GM23338 (cell line): ENCODE results near the gene NUDCD2. TPM values are rescaled to one million over a fixed set of nuclear protein-coding genes. Genes with fewer than 3 reads are reported as not detected.

ENCODE experiments used
- ATAC-seq: fragments of 200-7000 bp; cut with Tn5 transposase; 3 replicates; pipeline ENCODE4 v1.9.1; 2020
- DNase-seq: peaks from one replicate; pipeline ENCODE4 v3.0.0-alpha.2; 2015; ENCODE audit warnings: low spot score
- H2AFZ ChIP-seq: fragments of 200-600 bp; sonication (generic); 2 replicates; pipeline ENCODE4 v1.8.0; 2016; ENCODE audit warnings: antibody characterized with exemption, mild to moderate bottlenecking, moderate library complexity
- H3F3A ChIP-seq: fragments of 200-600 bp; sonication (generic); replicated peaks from 2 replicates; pipeline ENCODE4 v1.8.0; 2017; ENCODE audit warnings: antibody characterized with exemption, mixed run types, low read depth
- H3K27ac ChIP-seq: fragments of 200-600 bp; sonication (generic); 2 replicates; pipeline ENCODE4 v1.6.1; 2016; ENCODE audit warnings: low read depth
- H3K27me3 ChIP-seq: fragments of 200-600 bp; sonication (generic); 2 replicates; pipeline ENCODE4 v1.8.0; 2016; ENCODE audit warnings: mild to moderate bottlenecking, mixed run types, moderate library complexity; ENCODE audit not compliant: insufficient read depth
- H3K36me3 ChIP-seq: fragments of 200-600 bp; sonication (generic); 2 replicates; pipeline ENCODE4 v1.8.0; 2016; ENCODE audit warnings: mild to moderate bottlenecking; ENCODE audit not compliant: insufficient read depth
- H3K4me1 ChIP-seq: fragments of 200-600 bp; sonication (generic); 2 replicates; pipeline ENCODE4 v1.8.0; 2016; ENCODE audit warnings: mild to moderate bottlenecking, moderate library complexity; ENCODE audit not compliant: insufficient read depth
- H3K4me2 ChIP-seq: fragments of 200-600 bp; sonication (generic); 2 replicates; pipeline ENCODE4 v1.7.1; 2017; ENCODE audit warnings: mixed run types
- H3K4me3 ChIP-seq: fragments of 200-600 bp; sonication (generic); 2 replicates; pipeline ENCODE4 v1.6.1; 2016; ENCODE audit warnings: mixed run types
- H3K79me2 ChIP-seq: fragments of 200-600 bp; sonication (generic); replicated peaks from 2 replicates; pipeline ENCODE4 v1.8.0; 2017; ENCODE audit warnings: mild to moderate bottlenecking; ENCODE audit not compliant: insufficient read depth
- H3K9me2 ChIP-seq: fragments of 200-600 bp; sonication (generic); 2 replicates; pipeline ENCODE4 v1.8.0; 2017; ENCODE audit not compliant: insufficient read depth
- H4K20me1 ChIP-seq: fragments of 200-600 bp; sonication (generic); replicated peaks from 2 replicates; pipeline ENCODE4 v1.8.0; 2017; ENCODE audit warnings: mild to moderate bottlenecking; ENCODE audit not compliant: insufficient read depth
- H3K27ac Mint-ChIP-seq: 2 replicates; pipeline ENCODE4 v1.8.0; 2020; ENCODE audit warnings: inconsistent platforms, mild to moderate bottlenecking, moderate library complexity, mixed read lengths
- H3K27me3 Mint-ChIP-seq: 3 replicates; pipeline ENCODE4 v1.8.0; 2022; ENCODE audit warnings: low read depth, mild to moderate bottlenecking, moderate library complexity, mixed read lengths, inconsistent platforms; ENCODE audit not compliant: insufficient read depth, poor library complexity
- H3K36me3 Mint-ChIP-seq: 3 replicates; pipeline ENCODE4 v1.8.0; 2021; ENCODE audit warnings: low read depth, mild to moderate bottlenecking, inconsistent platforms, moderate library complexity, mixed read lengths
- H3K4me1 Mint-ChIP-seq: 3 replicates; pipeline ENCODE4 v1.8.0; 2020; ENCODE audit warnings: mild to moderate bottlenecking, inconsistent platforms, mixed read lengths
- H3K4me3 Mint-ChIP-seq: 3 replicates; pipeline ENCODE4 v1.8.0; 2021; ENCODE audit warnings: moderate library complexity, mild to moderate bottlenecking, inconsistent platforms, mixed read lengths
- H3K9me3 Mint-ChIP-seq: 3 replicates; pipeline ENCODE4 v1.8.0; 2020; ENCODE audit warnings: moderate library complexity, mild to moderate bottlenecking, inconsistent platforms, mixed read lengths
- CTCF ChIP-seq, 2 experiments: fragments of 200-600 bp in 1 of 2; sonication (generic) in 1 of 2; conservative IDR thresholded peaks; 2 replicates each; pipeline versions ENCODE4 v1.5.1 to v1.6.1; 2016 to 2017; ENCODE audit warnings: antibody characterized with exemption in 2 of 2, low read depth in 2 of 2, mild to moderate bottlenecking in 2 of 2, moderate library complexity in 1 of 2
- EZH2phosphoT487 ChIP-seq: fragments of 200-600 bp; sonication (generic); IDR thresholded peaks from one replicate; pipeline ENCODE4 v1.8.1; 2018; ENCODE audit warnings: antibody characterized with exemption; ENCODE audit not compliant: unreplicated experiment
- NANOG ChIP-seq: IDR thresholded peaks from 2 replicates; pipeline ENCODE4 v1.6.1; 2016; ENCODE audit warnings: antibody characterized with exemption, borderline replicate concordance
- POLR2AphosphoS5 ChIP-seq: IDR thresholded peaks from 2 replicates; pipeline ENCODE4 v1.6.1; 2016; ENCODE audit warnings: antibody characterized with exemption, low read depth
- STAT1 ChIP-seq: IDR thresholded peaks from one replicate; pipeline ENCODE4 v1.6.1; 2016; ENCODE audit warnings: antibody characterized with exemption; ENCODE audit not compliant: unreplicated experiment
- ZNF114 ChIP-seq: fragments of 250-450 bp; sonication (Bioruptor Pico); IDR thresholded peaks from 2 replicates; pipeline ENCODE4 v1.5.0; 2020; ENCODE audit warnings: mild to moderate bottlenecking, moderate library complexity
- ZNF462 ChIP-seq: fragments of 250-450 bp; sonication (Bioruptor Pico); IDR thresholded peaks from 2 replicates; pipeline ENCODE4 v1.5.0; 2020; ENCODE audit warnings: mild to moderate bottlenecking, moderate library complexity
- polyA plus RNA-seq: library from polyadenylated mRNA; unstranded; fragments of >200 nt; fragmentation: Nextera tagmentation; extraction: Ambion mirVana; gene quantifications from 2 replicates; pipeline ENCODE4 v1.2.1, GENCODE V29; 2016
- total RNA-seq: library from RNA; depleted of rRNA; stranded (reverse); fragments of >200 nt; shearing (Covaris generic); gene quantifications from 2 replicates; pipeline ENCODE4 v1.2.3, GENCODE V29; 2014
- TF ChIP-seq, protein P1 (sequence below): IDR thresholded peaks from one replicate; pipeline ENCODE4 v1.6.1; 2018; ENCODE audit warnings: antibody characterized with exemption; ENCODE audit not compliant: unreplicated experiment

The NUDCD2 gene
- total and polyA plus RNA-seq, 2 experiments from 2014 or later, result 23.2 to 123 TPM

DNA sequence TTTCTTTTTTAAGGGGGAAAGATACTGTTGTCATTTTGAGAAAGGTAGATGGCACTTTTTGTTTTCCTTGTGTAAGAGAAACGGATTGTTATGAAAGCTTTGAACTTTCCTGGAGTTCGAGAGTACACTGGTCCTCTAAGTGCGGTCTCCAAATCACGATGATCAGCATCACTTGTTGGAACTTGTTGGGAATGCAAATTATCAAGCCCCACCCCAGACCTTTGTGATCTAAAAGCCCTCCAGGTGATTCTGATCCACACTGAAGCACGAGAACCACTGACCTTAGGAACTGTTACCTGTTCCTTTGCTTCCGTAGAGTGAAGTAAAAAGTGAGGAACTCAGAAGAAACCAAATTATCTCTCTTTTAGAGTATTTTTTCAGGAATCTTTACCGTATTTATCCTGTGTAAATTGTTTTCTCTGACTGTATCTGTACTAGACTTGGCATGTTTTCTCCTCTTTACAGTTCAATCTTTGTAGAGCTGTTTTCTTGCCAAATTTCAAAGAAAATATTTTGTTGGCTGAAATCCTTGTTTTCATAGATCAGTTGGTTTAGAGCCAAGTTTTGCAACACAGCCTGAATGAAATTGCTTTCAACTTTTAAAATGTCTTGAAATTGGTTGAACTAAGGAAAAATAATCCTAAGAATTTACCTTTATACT lies 49.5 kb upstream of the NUDCD2 start:
- H3F3A ChIP-seq, result no peaks in the 10 kb centered on the region
- Mint-ChIP-seq H3K27me3 (peaks cover 12% of the 10 kb centered on the region), H3K9me3 (no peaks in the 10 kb centered on the region; the same call in 2 of the 3 replicates), H3K36me3 (peaks cover 58% of the 10 kb centered on the region), H3K27ac (peak overlapping the region; percentile 42; the same call in 1 of the 2 replicates), H3K4me3 (peak overlapping the region; percentile 49), H3K4me1 (peaks cover 43% of the 10 kb centered on the region)
- peak overlapping the region; percentile 89 for H3K4me2 ChIP-seq
- peaks cover 54% of the 10 kb centered on the region for H4K20me1 ChIP-seq
- DNase-seq (peak; percentile 36), ATAC-seq (no peak)
- no peaks in the 10 kb centered on the region for H3K27me3 ChIP-seq
- peaks cover 36% of the 10 kb centered on the region for H3K4me1 ChIP-seq
- H3K4me3 ChIP-seq, result peak overlapping the region; percentile 58
- TF ChIP-seq NANOG (no peak), POLR2AphosphoS5 (no peak), EZH2phosphoT487 (no peak), STAT1 (no peak), CTCF (conservative IDR thresholded peaks at IDR 0.05; ENCODE audit: low read depth in 2 of 2) (no peak), ZNF462 (CRISPR knock-in tag) (no peak), ZNF114 (CRISPR knock-in tag) (no peak)
- TF ChIP-seq, protein P1, sequence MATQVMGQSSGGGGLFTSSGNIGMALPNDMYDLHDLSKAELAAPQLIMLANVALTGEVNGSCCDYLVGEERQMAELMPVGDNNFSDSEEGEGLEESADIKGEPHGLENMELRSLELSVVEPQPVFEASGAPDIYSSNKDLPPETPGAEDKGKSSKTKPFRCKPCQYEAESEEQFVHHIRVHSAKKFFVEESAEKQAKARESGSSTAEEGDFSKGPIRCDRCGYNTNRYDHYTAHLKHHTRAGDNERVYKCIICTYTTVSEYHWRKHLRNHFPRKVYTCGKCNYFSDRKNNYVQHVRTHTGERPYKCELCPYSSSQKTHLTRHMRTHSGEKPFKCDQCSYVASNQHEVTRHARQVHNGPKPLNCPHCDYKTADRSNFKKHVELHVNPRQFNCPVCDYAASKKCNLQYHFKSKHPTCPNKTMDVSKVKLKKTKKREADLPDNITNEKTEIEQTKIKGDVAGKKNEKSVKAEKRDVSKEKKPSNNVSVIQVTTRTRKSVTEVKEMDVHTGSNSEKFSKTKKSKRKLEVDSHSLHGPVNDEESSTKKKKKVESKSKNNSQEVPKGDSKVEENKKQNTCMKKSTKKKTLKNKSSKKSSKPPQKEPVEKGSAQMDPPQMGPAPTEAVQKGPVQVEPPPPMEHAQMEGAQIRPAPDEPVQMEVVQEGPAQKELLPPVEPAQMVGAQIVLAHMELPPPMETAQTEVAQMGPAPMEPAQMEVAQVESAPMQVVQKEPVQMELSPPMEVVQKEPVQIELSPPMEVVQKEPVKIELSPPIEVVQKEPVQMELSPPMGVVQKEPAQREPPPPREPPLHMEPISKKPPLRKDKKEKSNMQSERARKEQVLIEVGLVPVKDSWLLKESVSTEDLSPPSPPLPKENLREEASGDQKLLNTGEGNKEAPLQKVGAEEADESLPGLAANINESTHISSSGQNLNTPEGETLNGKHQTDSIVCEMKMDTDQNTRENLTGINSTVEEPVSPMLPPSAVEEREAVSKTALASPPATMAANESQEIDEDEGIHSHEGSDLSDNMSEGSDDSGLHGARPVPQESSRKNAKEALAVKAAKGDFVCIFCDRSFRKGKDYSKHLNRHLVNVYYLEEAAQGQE, result no peak
- H2AFZ ChIP-seq, result no peak overlapping the region
- H3K36me3 ChIP-seq, result peaks cover 24% of the 10 kb centered on the region
- H3K79me2 ChIP-seq, result peaks cover 96% of the 10 kb centered on the region
- peak overlapping the region; percentile 8; the same call in 1 of the 2 replicates for H3K27ac ChIP-seq
- no peaks in the 10 kb centered on the region for H3K9me2 ChIP-seq
